Lower lobe of right lung (tissue), 2 donors: Measurements from ENCODE around the gene CNTLN. TPM values are rescaled to one million over a fixed set of nuclear protein-coding genes. Genes with fewer than 3 reads are reported as not detected.

Experiments used
- ATAC-seq, 2 donors: fragments of 200-7000 bp; cut with Tn5 transposase; one replicate each; pipeline ENCODE4 v1.9.1; 2020 to 2022; ENCODE audit warnings: mild to moderate bottlenecking in 2 of 2, moderate library complexity in 2 of 2
- DNase-seq: peaks from one replicate; pipeline ENCODE4 v3.0.0-alpha.2; 2020
- H3K27ac ChIP-seq: fragments of 200-600 bp; one replicate; pipeline ENCODE4 v1.8.0; 2022
- H3K27me3 ChIP-seq: fragments of 200-600 bp; one replicate; pipeline ENCODE4 v1.8.0; 2022; ENCODE audit warnings: low read depth
- H3K36me3 ChIP-seq: fragments of 200-600 bp; one replicate; pipeline ENCODE4 v1.8.0; 2022; ENCODE audit warnings: mild to moderate bottlenecking
- H3K4me1 ChIP-seq: fragments of 200-600 bp; one replicate; pipeline ENCODE4 v1.8.0; 2022
- H3K4me3 ChIP-seq: fragments of 200-600 bp; one replicate; pipeline ENCODE4 v1.8.0; 2022; ENCODE audit warnings: mild to moderate bottlenecking
- H3K9me3 ChIP-seq: fragments of 200-600 bp; one replicate; pipeline ENCODE4 v1.8.0; 2022
- intact Hi-C: fragments of 100-400 bp; cut with DNase I; formaldehyde crosslinking; loops from one replicate; pipeline ENCODE4 v1.11.0; 2022
- total RNA-seq: library from RNA; stranded (reverse); fragmentation: NEBNext Ultra II Directional; extraction: Animal tissue kit (Norgen Biotek cat#: 25700); gene quantifications from one replicate; pipeline ENCODE4 v1.2.1, GENCODE V29; 2021
- TF ChIP-seq, protein P1 (sequence below): fragments of 200-600 bp; IDR thresholded peaks from one replicate; pipeline ENCODE4 v1.8.0; 2022; ENCODE audit warnings: antibody characterized with exemption, mild to moderate bottlenecking
- donor health status: DM: no; HTN: yes; CAD: no; lungs with severe emphysema.

Gene CNTLN
- total RNA-seq, 1 donor from 2014 or later, result 9.2 TPM

GRCh38 chr9:17531642-17532254 lies 396.9 kb downstream of the CNTLN start:
- no peaks in the 10 kb centered on the region for H3K36me3 ChIP-seq
- TF ChIP-seq, protein P1, sequence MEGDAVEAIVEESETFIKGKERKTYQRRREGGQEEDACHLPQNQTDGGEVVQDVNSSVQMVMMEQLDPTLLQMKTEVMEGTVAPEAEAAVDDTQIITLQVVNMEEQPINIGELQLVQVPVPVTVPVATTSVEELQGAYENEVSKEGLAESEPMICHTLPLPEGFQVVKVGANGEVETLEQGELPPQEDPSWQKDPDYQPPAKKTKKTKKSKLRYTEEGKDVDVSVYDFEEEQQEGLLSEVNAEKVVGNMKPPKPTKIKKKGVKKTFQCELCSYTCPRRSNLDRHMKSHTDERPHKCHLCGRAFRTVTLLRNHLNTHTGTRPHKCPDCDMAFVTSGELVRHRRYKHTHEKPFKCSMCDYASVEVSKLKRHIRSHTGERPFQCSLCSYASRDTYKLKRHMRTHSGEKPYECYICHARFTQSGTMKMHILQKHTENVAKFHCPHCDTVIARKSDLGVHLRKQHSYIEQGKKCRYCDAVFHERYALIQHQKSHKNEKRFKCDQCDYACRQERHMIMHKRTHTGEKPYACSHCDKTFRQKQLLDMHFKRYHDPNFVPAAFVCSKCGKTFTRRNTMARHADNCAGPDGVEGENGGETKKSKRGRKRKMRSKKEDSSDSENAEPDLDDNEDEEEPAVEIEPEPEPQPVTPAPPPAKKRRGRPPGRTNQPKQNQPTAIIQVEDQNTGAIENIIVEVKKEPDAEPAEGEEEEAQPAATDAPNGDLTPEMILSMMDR, result peak; percentile 53
- DNase-seq, result no peak
- H3K4me1 ChIP-seq, result no peaks in the 10 kb centered on the region
- intact Hi-C loops, result no loop called here
- ATAC-seq, result no peak
- H3K27ac ChIP-seq, result no peak overlapping the region
- H3K27me3 ChIP-seq, result no peaks in the 10 kb centered on the region
- H3K4me3 ChIP-seq, result no peak overlapping the region
- no peaks in the 10 kb centered on the region for H3K9me3 ChIP-seq

GRCh38 chr9:17532461-17532860 lies 397.6 kb downstream of the CNTLN start:
- Histone ChIP-seq H3K4me1 (no peaks in the 10 kb centered on the region), H3K36me3 (no peaks in the 10 kb centered on the region), H3K4me3 (no peak overlapping the region), H3K27me3 (no peaks in the 10 kb centered on the region), H3K9me3 (no peaks in the 10 kb centered on the region), H3K27ac (no peak overlapping the region)
- DNase-seq (no peak), ATAC-seq (no peak)
- TF ChIP-seq, protein P1, result no peak
- intact Hi-C loops, result no loop called here

DNA sequence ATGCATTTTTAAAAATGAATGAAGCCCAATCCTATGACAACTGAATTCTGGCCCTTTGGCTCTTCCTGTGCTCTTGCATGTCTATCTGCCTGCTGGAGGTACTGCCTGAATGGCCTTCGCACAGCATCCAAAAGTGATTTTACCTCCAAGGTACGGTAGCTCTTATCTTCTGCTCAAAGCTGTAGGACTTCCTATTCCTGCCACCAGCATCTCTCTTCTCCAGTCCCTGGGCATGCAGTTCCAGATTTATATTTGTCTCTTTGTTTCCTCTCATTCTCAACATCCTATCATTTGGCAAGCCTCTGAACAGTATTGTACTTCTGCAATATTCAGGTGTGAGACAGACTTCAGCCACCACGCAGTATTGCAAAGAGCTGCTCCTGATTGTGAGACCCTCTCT lies 400.3 kb downstream of the CNTLN start:
- Histone ChIP-seq H3K27ac (no peak overlapping the region), H3K4me3 (no peak overlapping the region), H3K4me1 (no peaks in the 10 kb centered on the region), H3K9me3 (no peaks in the 10 kb centered on the region), H3K27me3 (no peaks in the 10 kb centered on the region), H3K36me3 (no peaks in the 10 kb centered on the region)
- TF ChIP-seq, protein P1, result no peak
- intact Hi-C loops, result no loop called here
- DNase-seq (no peak), ATAC-seq (no peak)

DNA sequence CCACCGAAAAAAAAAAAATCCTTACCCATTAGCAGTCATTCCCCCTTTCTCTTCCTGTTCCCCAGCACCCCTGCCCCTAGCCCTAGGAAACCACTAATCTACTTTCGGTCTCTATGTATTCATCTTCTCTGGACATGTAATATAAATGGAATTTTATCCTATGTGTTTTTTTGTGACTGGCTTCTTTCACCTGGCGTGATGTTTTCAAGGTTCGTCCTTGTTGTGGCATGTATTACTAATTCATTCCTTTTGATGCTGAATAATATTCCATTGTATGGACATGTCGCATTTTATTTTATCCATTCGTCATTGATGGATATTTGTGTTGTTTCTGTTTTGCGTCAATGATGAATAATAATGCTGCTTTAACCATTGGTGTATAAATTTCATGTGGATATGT lies 401.2 kb downstream of the CNTLN start:
- ATAC-seq (no peak), DNase-seq (no peak)
- no peaks in the 10 kb centered on the region for H3K4me1 ChIP-seq
- no peaks in the 10 kb centered on the region for H3K27me3 ChIP-seq
- H3K9me3 ChIP-seq, result no peaks in the 10 kb centered on the region
- H3K4me3 ChIP-seq, result no peak overlapping the region
- H3K27ac ChIP-seq, result no peak overlapping the region
- intact Hi-C loops, result no loop called here
- TF ChIP-seq, protein P1, result no peak
- H3K36me3 ChIP-seq, result no peaks in the 10 kb centered on the region

- ATAC-seq, result no peak
- TF ChIP-seq, protein P1, result no peak
- Histone ChIP-seq H3K27ac (no peak overlapping the region), H3K4me1 (no peaks in the 10 kb centered on the region), H3K27me3 (no peaks in the 10 kb centered on the region), H3K9me3 (no peaks in the 10 kb centered on the region), H3K36me3 (no peaks in the 10 kb centered on the region), H3K4me3 (no peak overlapping the region)
- intact Hi-C loops, result no loop called here
- no peak for DNase-seq
Observed at GRCh38 chr9:17551023-17551422, 416.2 kb downstream of the CNTLN start.
